ENCODE measurements around the gene MEX3D. TPM values are rescaled to one million over a fixed set of nuclear protein-coding genes. Genes with fewer than 3 reads are reported as not detected.

MEX3D gene
- total and polyA plus RNA-seq, 2 experiments from 2014 or later: 12.4 to 94.9 TPM

DNA sequence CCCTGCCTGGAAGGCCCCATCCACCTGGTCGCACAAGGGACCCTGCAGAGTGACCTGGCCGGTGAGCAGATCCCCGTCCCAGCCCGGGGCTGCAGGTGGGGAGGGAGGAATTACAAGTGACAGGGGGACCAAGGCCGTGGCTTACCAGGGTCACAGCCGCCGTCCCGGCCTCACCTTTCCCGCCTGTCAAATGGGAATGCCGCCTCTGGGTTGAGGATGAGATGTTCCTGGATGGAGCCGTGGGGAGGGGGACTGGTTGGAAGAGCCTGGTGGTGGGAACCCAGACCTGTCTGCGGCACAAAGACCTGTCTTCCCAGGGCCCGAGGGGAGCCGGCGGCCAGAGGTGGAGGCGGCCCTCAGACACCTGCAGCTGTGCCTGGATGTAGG is 38.7 kb downstream of the MEX3D start (continued):
- TF ChIP-seq, protein P1, sequence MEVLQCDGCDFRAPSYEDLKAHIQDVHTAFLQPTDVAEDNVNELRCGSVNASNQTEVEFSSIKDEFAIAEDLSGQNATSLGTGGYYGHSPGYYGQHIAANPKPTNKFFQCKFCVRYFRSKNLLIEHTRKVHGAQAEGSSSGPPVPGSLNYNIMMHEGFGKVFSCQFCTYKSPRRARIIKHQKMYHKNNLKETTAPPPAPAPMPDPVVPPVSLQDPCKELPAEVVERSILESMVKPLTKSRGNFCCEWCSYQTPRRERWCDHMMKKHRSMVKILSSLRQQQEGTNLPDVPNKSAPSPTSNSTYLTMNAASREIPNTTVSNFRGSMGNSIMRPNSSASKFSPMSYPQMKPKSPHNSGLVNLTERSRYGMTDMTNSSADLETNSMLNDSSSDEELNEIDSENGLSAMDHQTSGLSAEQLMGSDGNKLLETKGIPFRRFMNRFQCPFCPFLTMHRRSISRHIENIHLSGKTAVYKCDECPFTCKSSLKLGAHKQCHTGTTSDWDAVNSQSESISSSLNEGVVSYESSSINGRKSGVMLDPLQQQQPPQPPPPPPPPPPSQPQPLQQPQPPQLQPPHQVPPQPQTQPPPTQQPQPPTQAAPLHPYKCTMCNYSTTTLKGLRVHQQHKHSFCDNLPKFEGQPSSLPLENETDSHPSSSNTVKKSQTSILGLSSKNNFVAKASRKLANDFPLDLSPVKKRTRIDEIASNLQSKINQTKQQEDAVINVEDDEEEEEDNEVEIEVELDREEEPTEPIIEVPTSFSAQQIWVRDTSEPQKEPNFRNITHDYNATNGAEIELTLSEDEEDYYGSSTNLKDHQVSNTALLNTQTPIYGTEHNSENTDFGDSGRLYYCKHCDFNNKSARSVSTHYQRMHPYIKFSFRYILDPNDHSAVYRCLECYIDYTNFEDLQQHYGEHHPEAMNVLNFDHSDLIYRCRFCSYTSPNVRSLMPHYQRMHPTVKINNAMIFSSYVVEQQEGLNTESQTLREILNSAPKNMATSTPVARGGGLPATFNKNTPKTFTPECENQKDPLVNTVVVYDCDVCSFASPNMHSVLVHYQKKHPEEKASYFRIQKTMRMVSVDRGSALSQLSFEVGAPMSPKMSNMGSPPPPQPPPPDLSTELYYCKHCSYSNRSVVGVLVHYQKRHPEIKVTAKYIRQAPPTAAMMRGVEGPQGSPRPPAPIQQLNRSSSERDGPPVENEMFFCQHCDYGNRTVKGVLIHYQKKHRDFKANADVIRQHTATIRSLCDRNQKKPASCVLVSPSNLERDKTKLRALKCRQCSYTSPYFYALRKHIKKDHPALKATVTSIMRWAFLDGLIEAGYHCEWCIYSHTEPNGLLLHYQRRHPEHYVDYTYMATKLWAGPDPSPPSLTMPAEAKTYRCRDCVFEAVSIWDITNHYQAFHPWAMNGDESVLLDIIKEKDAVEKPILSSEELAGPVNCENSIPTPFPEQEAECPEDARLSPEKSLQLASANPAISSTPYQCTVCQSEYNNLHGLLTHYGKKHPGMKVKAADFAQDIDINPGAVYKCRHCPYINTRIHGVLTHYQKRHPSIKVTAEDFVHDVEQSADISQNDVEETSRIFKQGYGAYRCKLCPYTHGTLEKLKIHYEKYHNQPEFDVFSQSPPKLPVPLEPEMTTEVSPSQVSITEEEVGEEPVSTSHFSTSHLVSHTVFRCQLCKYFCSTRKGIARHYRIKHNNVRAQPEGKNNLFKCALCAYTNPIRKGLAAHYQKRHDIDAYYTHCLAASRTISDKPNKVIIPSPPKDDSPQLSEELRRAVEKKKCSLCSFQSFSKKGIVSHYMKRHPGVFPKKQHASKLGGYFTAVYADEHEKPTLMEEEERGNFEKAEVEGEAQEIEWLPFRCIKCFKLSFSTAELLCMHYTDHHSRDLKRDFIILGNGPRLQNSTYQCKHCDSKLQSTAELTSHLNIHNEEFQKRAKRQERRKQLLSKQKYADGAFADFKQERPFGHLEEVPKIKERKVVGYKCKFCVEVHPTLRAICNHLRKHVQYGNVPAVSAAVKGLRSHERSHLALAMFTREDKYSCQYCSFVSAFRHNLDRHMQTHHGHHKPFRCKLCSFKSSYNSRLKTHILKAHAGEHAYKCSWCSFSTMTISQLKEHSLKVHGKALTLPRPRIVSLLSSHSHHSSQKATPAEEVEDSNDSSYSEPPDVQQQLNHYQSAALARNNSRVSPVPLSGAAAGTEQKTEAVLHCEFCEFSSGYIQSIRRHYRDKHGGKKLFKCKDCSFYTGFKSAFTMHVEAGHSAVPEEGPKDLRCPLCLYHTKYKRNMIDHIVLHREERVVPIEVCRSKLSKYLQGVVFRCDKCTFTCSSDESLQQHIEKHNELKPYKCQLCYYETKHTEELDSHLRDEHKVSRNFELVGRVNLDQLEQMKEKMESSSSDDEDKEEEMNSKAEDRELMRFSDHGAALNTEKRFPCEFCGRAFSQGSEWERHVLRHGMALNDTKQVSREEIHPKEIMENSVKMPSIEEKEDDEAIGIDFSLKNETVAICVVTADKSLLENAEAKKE (CRISPR knock-in tag; IDR thresholded peaks at IDR 0.05): no peak
- TF ChIP-seq JUNB (IDR thresholded peaks at IDR 0.05; ENCODE audit: unreplicated experiment) (no peak), ZNF114 (CRISPR knock-in tag; IDR thresholded peaks at IDR 0.05) (no peak)
- TF ChIP-seq, protein P2, sequence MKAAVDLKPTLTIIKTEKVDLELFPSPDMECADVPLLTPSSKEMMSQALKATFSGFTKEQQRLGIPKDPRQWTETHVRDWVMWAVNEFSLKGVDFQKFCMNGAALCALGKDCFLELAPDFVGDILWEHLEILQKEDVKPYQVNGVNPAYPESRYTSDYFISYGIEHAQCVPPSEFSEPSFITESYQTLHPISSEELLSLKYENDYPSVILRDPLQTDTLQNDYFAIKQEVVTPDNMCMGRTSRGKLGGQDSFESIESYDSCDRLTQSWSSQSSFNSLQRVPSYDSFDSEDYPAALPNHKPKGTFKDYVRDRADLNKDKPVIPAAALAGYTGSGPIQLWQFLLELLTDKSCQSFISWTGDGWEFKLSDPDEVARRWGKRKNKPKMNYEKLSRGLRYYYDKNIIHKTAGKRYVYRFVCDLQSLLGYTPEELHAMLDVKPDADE (IDR thresholded peaks at IDR 0.05): no peak

DNA sequence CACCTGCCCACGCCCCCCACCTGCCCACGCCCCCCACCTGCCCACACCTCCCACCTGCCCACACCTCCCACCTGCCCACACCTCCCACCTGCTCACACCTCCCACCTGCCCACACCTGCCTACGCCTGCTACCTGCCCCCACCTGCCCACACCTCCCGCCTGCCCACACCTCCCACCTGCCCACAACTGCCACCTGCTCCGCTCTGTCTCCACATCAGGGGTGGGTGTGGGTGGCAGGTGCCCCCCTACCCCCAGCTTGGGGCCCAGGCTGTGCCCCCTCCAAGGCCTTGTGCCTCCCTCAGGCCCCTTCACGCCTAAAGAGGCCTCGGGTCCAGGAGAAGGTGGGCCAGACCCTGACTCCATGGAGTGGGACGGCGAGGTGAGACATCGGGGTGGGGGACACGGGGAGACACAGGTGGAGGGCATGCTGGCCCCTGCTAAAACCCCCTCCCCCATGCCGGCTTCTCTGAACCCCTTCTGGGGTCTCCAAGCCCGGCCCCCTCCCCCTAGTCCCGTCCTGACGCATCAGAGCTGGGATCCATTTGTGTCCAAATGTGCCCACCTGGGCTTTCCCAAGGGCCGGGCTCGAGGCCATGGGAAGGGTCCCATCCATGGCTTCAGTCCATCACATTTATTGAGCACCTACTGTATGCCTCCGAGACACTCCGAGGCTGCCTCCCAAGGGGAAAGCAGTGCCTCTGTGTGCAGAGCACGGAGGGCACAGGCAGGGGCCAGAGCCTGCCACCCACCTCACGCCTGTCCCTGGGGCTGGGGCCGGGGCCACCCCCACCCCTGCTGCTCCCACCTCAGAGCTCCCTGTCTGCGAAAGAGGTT is 39.3 kb downstream of the MEX3D start:
- Mint-ChIP-seq H3K9me3 (peaks cover 3% of the 10 kb centered on the region; the same call in 1 of the 3 replicates), H3K27ac (no peak overlapping the region), H3K4me3 (no peak overlapping the region), H3K27me3 (ENCODE audit: insufficient read depth, low read depth, poor library complexity) (peaks cover 26% of the 10 kb centered on the region), H3K36me3 (ENCODE audit: low read depth) (peaks cover 4% of the 10 kb centered on the region; the same call in 1 of the 3 replicates), H3K4me1 (peaks cover 6% of the 10 kb centered on the region; the same call in 2 of the 3 replicates)
- Histone ChIP-seq H3K27ac (ENCODE audit: low read depth) (no peak overlapping the region), H3K4me3 (no peak overlapping the region), H3K79me2 (replicated peaks; ENCODE audit: insufficient read depth) (no peaks in the 10 kb centered on the region), H4K20me1 (replicated peaks; ENCODE audit: insufficient read depth) (no peaks in the 10 kb centered on the region), H2AFZ (no peak overlapping the region), H3F3A (replicated peaks; ENCODE audit: low read depth) (no peaks in the 10 kb centered on the region), H3K27me3 (ENCODE audit: insufficient read depth) (peaks cover 13% of the 10 kb centered on the region), H3K4me2 (no peak overlapping the region), H3K36me3 (ENCODE audit: insufficient read depth) (no peaks in the 10 kb centered on the region), H3K4me1 (ENCODE audit: insufficient read depth) (no peaks in the 10 kb centered on the region), H3K9me2 (ENCODE audit: insufficient read depth) (no peaks in the 10 kb centered on the region)
- DNase-seq (ENCODE audit: low spot score): no peak
- no peak for ATAC-seq
- no peak for TF ChIP-seq POLR2AphosphoS5 (IDR thresholded peaks at IDR 0.05; ENCODE audit: low read depth)
- TF ChIP-seq, protein P2 (IDR thresholded peaks at IDR 0.05): no peak
- TF ChIP-seq EZH2phosphoT487 (IDR thresholded peaks at IDR 0.05; ENCODE audit: unreplicated experiment): no peak
- no peak for TF ChIP-seq STAT1 (IDR thresholded peaks at IDR 0.05; ENCODE audit: unreplicated experiment)
- no peak for TF ChIP-seq ZNF331 (CRISPR knock-in tag; IDR thresholded peaks at IDR 0.05; ENCODE audit: low read depth)
- no peak for TF ChIP-seq EZH2 (IDR thresholded peaks at IDR 0.05; ENCODE audit: low read depth, unreplicated experiment)
- TF ChIP-seq NANOG (IDR thresholded peaks at IDR 0.05; ENCODE audit: borderline replicate concordance): no peak
- TF ChIP-seq ZNF114 (CRISPR knock-in tag; IDR thresholded peaks at IDR 0.05): no peak
- TF ChIP-seq CREB1 (CRISPR knock-in tag; IDR thresholded peaks at IDR 0.05; ENCODE audit: low read depth): no peak
- TF ChIP-seq, protein P3, sequence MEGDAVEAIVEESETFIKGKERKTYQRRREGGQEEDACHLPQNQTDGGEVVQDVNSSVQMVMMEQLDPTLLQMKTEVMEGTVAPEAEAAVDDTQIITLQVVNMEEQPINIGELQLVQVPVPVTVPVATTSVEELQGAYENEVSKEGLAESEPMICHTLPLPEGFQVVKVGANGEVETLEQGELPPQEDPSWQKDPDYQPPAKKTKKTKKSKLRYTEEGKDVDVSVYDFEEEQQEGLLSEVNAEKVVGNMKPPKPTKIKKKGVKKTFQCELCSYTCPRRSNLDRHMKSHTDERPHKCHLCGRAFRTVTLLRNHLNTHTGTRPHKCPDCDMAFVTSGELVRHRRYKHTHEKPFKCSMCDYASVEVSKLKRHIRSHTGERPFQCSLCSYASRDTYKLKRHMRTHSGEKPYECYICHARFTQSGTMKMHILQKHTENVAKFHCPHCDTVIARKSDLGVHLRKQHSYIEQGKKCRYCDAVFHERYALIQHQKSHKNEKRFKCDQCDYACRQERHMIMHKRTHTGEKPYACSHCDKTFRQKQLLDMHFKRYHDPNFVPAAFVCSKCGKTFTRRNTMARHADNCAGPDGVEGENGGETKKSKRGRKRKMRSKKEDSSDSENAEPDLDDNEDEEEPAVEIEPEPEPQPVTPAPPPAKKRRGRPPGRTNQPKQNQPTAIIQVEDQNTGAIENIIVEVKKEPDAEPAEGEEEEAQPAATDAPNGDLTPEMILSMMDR (conservative IDR thresholded peaks at IDR 0.05; ENCODE audit: low read depth in 2 of 2): no peak
- TF ChIP-seq JUNB (IDR thresholded peaks at IDR 0.05; ENCODE audit: unreplicated experiment): no peak
